Ovary (tissue), 3 donors: ENCODE data around the gene SERAC1.

Experiments used
- CTCF ChIP-seq, 3 donors: fragments of 450-650 bp in 2 of 3; fragments of 200-600 bp in 1 of 3; IDR thresholded peaks; one replicate each; pipeline versions ENCODE4 v1.5.1 to v1.8.0; 2016 to 2022; ENCODE audit warnings: antibody characterized with exemption in 3 of 3, mild to moderate bottlenecking in 1 of 3
- EP300 ChIP-seq: sonication (generic); formaldehyde crosslinking; IDR thresholded peaks from one replicate; pipeline ENCODE4 v1.6.1; 2017; ENCODE audit warnings: antibody characterized with exemption
- POLR2A ChIP-seq: fragments of 450-650 bp; IDR thresholded peaks from one replicate; pipeline ENCODE4 v1.6.1; 2017; ENCODE audit warnings: antibody characterized with exemption, mild to moderate bottlenecking, moderate library complexity
- donor health status: DM: no; HTN: no; CAD: no.

DNA sequence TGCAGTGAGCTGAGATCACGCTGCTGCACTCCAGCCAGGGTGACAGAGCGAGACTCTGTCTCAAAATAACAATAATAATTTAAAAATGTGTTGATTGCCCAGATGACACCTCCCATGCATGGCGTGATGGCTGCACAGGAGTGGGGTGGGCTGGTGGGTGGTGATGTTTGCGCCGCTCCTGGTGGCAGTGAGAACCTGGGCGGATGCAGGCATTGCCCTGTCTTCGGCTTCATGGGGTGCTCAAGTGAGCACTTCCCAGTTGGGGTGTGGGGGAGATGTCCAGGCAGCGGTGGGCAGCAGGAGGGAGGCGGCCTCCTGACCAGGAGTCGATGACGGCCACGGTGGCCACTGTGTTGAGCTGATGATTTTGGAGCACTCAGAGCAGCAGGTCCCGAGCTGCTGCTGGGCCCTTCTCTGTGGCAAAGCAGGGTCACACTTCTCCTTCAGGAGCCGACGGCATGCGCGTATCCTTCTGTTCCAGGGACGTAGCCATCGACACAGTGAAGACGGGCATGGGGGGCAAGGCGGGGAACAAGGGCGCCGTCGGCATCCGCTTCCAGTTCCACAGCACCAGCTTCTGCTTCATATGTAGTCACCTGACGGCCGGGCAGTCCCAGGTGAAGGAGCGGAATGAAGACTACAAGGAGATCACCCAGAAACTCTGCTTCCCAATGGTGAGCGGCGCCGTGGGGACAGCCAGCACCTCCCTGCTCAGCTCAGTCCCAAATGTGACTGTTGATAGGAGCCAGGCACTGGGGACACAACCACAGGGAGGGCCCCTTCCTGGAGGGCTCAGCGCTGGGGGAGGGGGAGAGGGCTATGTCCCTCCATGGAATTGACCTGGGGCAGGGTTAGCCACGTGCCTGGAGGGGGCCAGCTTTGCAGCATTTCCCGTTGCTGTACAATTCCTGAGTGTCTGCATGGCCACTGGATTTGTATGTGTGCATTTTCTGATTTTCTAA lies 96.7 kb downstream of the SERAC1 start:
- no peak for TF ChIP-seq CTCF (IDR thresholded peaks at IDR 0.05)
- no peak for TF ChIP-seq POLR2A
- no peak for TF ChIP-seq EP300
